Placental epithelial cell (primary cell): Measurements from ENCODE around the gene CHST10. TPM values are rescaled to one million over a fixed set of nuclear protein-coding genes. Genes with fewer than 3 reads are reported as not detected.

ENCODE experiments used
- small RNA-seq: library from RNA; depleted of rRNA; stranded (forward); fragments of <200 nt; gene quantifications from one replicate; pipeline ENCODE3, GENCODE V24; 2012
- total RNA-seq: library from RNA; depleted of rRNA; stranded (reverse); fragments of >200 nt; gene quantifications from 2 replicates; pipeline ENCODE4 v1.2.3, GENCODE V29; 2012

The CHST10 gene, protein sequence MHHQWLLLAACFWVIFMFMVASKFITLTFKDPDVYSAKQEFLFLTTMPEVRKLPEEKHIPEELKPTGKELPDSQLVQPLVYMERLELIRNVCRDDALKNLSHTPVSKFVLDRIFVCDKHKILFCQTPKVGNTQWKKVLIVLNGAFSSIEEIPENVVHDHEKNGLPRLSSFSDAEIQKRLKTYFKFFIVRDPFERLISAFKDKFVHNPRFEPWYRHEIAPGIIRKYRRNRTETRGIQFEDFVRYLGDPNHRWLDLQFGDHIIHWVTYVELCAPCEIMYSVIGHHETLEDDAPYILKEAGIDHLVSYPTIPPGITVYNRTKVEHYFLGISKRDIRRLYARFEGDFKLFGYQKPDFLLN
- 9.0 and 9.1 TPM in 2 replicates for total RNA-seq

DNA sequence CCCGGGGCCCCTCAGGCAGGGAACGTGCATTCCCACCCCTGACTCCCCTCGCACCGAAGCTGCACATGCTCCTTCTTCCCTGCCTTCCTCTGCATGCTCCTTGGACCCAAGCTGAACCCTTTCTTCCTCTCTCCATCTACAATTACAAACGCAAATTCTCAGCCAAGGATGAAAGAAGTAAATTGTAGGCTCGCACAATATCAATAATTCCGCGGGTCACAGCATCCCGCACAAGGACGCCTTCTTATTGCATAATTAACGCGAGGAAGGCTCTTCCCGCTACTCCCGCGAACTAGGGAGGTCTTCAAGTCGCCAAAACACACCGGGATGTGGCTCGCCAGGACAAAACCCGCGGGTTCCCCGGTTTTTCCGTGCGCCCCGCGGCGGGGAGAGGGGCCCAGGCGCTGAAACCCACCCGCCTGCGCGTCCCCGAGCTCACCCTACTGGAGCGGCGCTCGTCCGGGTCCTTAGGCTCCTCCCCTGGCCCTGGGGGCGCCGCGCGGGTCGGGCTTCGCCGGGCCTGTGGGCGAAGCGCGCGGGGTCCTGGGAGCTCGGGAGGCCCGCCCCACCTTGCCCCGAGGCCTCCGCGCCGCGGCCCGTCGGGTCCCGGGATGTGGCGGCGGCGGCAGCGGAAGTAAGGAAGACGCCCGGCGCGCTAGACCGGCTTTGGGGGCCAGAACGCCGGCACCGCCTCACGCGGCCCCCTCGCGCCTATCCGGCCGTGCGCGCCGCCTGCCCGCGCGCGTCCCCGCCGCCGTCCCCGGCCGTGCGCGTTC, at the start of gene CHST10:
Gene CHST10, minus strand, starts transcription at position 734 of the 776 bp plus-strand sequence. CDS start 10,993 bp downstream, outside the sequence.

Small RNA genes lying within 50 kb of the gene (small RNA-seq; reads per million reads assigned to genes)
- gene AC012493.2: not detected
- not detected for gene AC012493.3

Other genes with a start within 250 kb of the CHST10 start
- under 0.01 and 0.39 TPM in 2 replicates for gene LONRF2, start 95.2 kb downstream of the CHST10 start, total RNA-seq
- gene NMS, start 52.8 kb upstream of the CHST10 start, total RNA-seq: not detected in 2 replicates
- gene PDCL3, start 145.3 kb upstream of the CHST10 start, total RNA-seq: 11.4 and 12.6 TPM in 2 replicates